ENCODE measurements around the gene MYO5A. TPM values are rescaled to one million over a fixed set of nuclear protein-coding genes. Genes with fewer than 3 reads are reported as not detected.

The MYO5A gene
- total and polyA plus RNA-seq, 10 of the 15 experiments (the other 5 are each of a cell fraction or from before 2014, with no cell fraction given): 4.2 to 42.9 (median 31.1) TPM

GRCh38 chr15:52439470-52439869, 89.2 kb downstream of the MYO5A start (continued):
- TF ChIP-seq E2F8 (IDR thresholded peaks at IDR 0.05; ENCODE audit: low read depth, partially characterized antibody) (no peak), ZBTB11 (CRISPR knock-in tag; IDR thresholded peaks at IDR 0.05) (no peak), USF2 (IDR thresholded peaks at IDR 0.05; ENCODE audit: borderline replicate concordance, low read depth, low read length) (no peak), CHD4 (IDR thresholded peaks at IDR 0.05) (no peak), GATAD2B (conservative IDR thresholded peaks at IDR 0.05; ENCODE audit: low read depth) (no peak), EED (IDR thresholded peaks at IDR 0.05; ENCODE audit: low read depth) (no peak), RAD21 (IDR thresholded peaks at IDR 0.05; ENCODE audit: insufficient read depth, low read depth, low read length) (no peak)
- TF ChIP-seq, protein P1, sequence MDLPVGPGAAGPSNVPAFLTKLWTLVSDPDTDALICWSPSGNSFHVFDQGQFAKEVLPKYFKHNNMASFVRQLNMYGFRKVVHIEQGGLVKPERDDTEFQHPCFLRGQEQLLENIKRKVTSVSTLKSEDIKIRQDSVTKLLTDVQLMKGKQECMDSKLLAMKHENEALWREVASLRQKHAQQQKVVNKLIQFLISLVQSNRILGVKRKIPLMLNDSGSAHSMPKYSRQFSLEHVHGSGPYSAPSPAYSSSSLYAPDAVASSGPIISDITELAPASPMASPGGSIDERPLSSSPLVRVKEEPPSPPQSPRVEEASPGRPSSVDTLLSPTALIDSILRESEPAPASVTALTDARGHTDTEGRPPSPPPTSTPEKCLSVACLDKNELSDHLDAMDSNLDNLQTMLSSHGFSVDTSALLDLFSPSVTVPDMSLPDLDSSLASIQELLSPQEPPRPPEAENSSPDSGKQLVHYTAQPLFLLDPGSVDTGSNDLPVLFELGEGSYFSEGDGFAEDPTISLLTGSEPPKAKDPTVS (IDR thresholded peaks at IDR 0.05; ENCODE audit: low read depth, low read length): no peak
